Chondrocyte (in vitro differentiated cells): ENCODE measurements around the gene TJP2. TPM values are rescaled to one million over a fixed set of nuclear protein-coding genes. Genes with fewer than 3 reads are reported as not detected.
A peak's percentile ranks its signal among the peaks of the same experiment; 100 is the strongest.

ENCODE experiments used
- DNase-seq: peaks from one replicate; pipeline ENCODE4 v3.0.0; 2021; ENCODE audit warnings: mixed read lengths, low spot score
- H3K27ac Mint-ChIP-seq: one replicate; pipeline ENCODE4 v1.8.0; 2021; ENCODE audit warnings: mild to moderate bottlenecking, moderate library complexity, mixed read lengths; ENCODE audit not compliant: unreplicated experiment
- H3K27me3 Mint-ChIP-seq: 2 replicates; pipeline ENCODE4 v1.8.0; 2021; ENCODE audit warnings: low read depth, mixed read lengths
- H3K36me3 Mint-ChIP-seq: 2 replicates; pipeline ENCODE4 v1.8.0; 2021; ENCODE audit warnings: low read depth, mixed read lengths
- H3K4me1 Mint-ChIP-seq: 2 replicates; pipeline ENCODE4 v1.8.0; 2021; ENCODE audit warnings: low read depth, mild to moderate bottlenecking, mixed read lengths
- H3K4me3 Mint-ChIP-seq: one replicate; pipeline ENCODE4 v1.8.0; 2021; ENCODE audit warnings: mild to moderate bottlenecking, moderate library complexity, mixed read lengths; ENCODE audit not compliant: unreplicated experiment
- H3K9me3 Mint-ChIP-seq: 2 replicates; pipeline ENCODE4 v1.8.0; 2021; ENCODE audit warnings: low read depth, mixed read lengths
- CTCF ChIP-seq: fragments of 200-600 bp; sonication (generic); IDR thresholded peaks from 2 replicates; pipeline ENCODE4 v1.5.0; 2021; ENCODE audit warnings: antibody characterized with exemption, mild to moderate bottlenecking, moderate library complexity
- total RNA-seq: library from RNA; stranded (reverse); gene quantifications from 3 replicates; pipeline ENCODE4 v1.2.1, GENCODE V29; 2021

The TJP2 gene
- total RNA-seq, 1 donor from 2014 or later: 50.6 TPM

- Mint-ChIP-seq H3K27me3 (peaks cover 63% of the 10 kb centered on the region), H3K36me3 (peaks cover 7% of the 10 kb centered on the region), H3K4me1 (no peaks in the 10 kb centered on the region), H3K4me3 (no peak overlapping the region), H3K9me3 (peaks cover 9% of the 10 kb centered on the region), H3K27ac (no peak overlapping the region)
- TF ChIP-seq CTCF: no peak
- no peak for DNase-seq
Measured at GRCh38 chr9:69283003-69283402, 108.9 kb downstream of the TJP2 start.

- peak; percentile 24 for TF ChIP-seq CTCF
Measured at GRCh38 chr9:69292078-69292477, 118.0 kb downstream of the TJP2 start.

GRCh38 chr9:69293156-69293555, 119.1 kb downstream of the TJP2 start:
- H3K4me3 Mint-ChIP-seq: no peak overlapping the region

More at GRCh38 chr9:69292078-69292477, 118.0 kb downstream of the TJP2 start:
- DNase-seq: no peak
- H3K4me3 Mint-ChIP-seq: no peak overlapping the region
- peaks cover 36% of the 10 kb centered on the region for H3K27me3 Mint-ChIP-seq
- H3K9me3 Mint-ChIP-seq: no peaks in the 10 kb centered on the region
- peaks cover 6% of the 10 kb centered on the region for H3K36me3 Mint-ChIP-seq
- no peak overlapping the region for H3K27ac Mint-ChIP-seq
- H3K4me1 Mint-ChIP-seq: peaks cover 4% of the 10 kb centered on the region

GRCh38 chr9:69295872-69296552, 121.9 kb downstream of the TJP2 start:
- Mint-ChIP-seq H3K4me3 (no peak overlapping the region), H3K9me3 (no peaks in the 10 kb centered on the region), H3K27me3 (peaks cover 13% of the 10 kb centered on the region), H3K27ac (no peak overlapping the region), H3K36me3 (no peaks in the 10 kb centered on the region), H3K4me1 (peaks cover 4% of the 10 kb centered on the region)
- no peak for DNase-seq
- TF ChIP-seq CTCF: no peak

More at GRCh38 chr9:69293156-69293555, 119.1 kb downstream of the TJP2 start:
- peaks cover 4% of the 10 kb centered on the region for H3K4me1 Mint-ChIP-seq
- DNase-seq: no peak
- no peak for TF ChIP-seq CTCF
- peaks cover 4% of the 10 kb centered on the region for H3K36me3 Mint-ChIP-seq
- H3K27ac Mint-ChIP-seq: no peak overlapping the region
- H3K9me3 Mint-ChIP-seq: no peaks in the 10 kb centered on the region
- peaks cover 31% of the 10 kb centered on the region for H3K27me3 Mint-ChIP-seq

GRCh38 chr9:69297300-69297980, 123.4 kb downstream of the TJP2 start:
- Mint-ChIP-seq H3K27me3 (peaks cover 15% of the 10 kb centered on the region), H3K36me3 (no peaks in the 10 kb centered on the region), H3K4me3 (no peak overlapping the region), H3K4me1 (peaks cover 4% of the 10 kb centered on the region), H3K9me3 (no peaks in the 10 kb centered on the region), H3K27ac (no peak overlapping the region)
- no peak for DNase-seq
- no peak for TF ChIP-seq CTCF
